T-helper 2 cell (primary cell): ENCODE data around the gene ZNF793.

Experiments used
- DNase-seq, 5 experiments: peaks; one replicate each; pipeline versions ENCODE4 v3.0.0 to v3.0.0-alpha.2; 2012 to 2022
- total RNA-seq, 2 donors: gene quantifications; one replicate each; lab custom pipeline; 2026; lab: John Stamatoyannopoulos, UW

Gene ZNF793
- 4.4 to 9.8 reads per million in 2 donors for total RNA-seq

DNA sequence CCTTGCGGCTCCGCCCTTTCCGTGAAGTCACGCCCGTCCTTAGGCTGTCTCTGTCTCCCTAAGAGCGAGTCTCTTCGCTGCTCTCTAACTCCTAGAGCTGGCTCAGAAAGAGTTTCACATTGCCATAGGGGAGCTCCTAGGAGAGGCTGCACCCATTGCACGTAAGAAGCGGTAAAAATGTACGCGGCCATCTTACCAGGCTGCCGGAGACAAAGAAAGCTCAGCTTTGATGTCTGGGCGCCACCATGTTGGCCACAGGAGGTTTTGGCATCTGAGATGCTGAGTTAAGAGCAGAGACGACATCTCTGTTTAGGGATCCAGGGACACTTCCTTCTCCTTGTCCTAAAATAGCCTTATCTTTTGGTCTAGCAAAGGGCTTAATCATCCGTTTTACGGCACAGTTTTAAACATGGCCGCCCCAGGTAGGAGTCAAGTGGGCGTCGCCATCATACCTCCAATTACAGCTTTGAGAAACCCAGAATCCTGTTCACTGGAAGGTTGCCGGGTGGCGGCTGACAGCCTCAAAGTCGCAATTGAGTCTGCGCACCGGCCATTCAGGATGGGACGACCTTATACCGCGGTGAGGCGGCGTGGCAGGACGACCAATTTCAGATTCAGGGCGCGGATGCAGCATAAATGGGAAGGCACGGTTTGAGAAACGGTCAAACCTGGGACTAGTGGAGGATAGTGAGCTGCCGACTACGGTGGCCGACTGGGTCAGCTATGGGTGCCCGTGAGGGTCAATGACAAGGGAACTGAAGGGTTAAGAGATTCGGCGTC lies at the start of gene ZNF793:
ZNF793 (plus strand) TSS at position 553 of the 780 bp plus-strand sequence. CDS start 16,501 bp downstream, outside the sequence.
- peak; percentile 49 to 88 (median 75) for DNase-seq

DNA sequence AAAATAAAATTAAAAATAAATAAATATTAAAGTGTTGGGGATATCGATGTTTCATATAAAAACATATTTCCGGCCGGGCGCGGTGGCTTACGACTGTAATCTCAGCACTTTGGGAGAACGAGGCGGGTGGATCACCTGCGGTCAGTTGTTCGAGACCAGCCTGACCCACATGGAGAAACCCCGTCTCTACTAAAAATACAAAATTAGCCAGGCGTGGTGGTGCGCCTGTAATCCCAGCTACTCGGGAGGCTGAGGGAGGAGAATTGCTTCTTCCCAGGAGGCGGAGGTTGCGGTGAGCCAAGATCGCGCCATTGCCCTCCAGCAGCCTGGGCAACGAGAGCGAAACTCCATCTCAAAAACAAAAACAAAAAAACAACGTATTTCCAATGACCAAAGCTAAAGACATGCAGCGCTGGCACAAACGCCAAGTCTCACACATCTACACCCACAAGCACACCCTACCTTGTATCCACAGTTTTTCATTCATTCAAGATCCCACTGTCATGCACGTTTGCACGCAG lies 40.4 kb upstream of the ZNF793 start:
- DNase-seq: no peak

DNA sequence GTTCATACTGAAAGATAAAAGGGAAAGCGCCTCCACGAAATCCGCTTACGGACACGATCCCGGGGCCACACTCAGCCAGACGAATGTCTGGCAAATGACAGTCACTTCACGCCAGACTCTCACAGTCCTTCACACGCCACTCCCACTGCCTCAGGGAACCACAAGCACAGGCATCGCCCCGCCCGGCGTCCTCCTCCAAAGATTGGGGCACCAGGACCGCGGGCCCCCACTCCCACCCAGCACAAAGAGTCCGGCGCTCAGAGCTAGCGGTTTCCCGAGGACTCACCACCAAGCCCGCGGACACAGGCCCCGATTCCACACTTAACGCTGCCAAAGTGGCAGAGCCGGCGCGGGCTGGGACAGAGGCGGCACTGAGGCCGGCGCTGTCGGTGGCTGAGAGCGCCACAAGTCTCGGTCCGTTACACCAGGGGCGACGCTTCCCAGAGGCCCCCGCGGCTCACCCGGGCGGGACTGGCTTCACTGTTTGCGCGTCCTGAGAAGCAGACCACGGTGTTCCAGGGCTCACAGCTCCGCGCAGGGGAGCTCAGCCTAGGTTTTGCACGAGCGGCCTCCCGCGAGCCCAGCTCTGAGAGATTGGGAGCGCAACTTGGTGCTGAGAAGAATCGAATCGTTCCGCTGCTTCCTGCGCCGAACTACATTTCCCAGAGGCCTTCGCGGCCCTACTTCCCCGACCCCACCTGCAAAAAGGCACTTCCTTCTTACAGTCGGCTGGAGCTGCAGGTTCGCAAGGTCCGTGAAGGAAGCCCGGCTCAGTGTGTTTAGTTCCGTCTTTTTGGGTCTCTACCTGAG lies 39.7 kb upstream of the ZNF793 start, which contains the start of gene ZNF569:
ZNF569 (minus strand) TSS at position 647 of the 810 bp plus-strand sequence. CDS start 22,523 bp downstream, outside the sequence.
- DNase-seq: peak; percentile 64 to 97 (median 82)

DNA sequence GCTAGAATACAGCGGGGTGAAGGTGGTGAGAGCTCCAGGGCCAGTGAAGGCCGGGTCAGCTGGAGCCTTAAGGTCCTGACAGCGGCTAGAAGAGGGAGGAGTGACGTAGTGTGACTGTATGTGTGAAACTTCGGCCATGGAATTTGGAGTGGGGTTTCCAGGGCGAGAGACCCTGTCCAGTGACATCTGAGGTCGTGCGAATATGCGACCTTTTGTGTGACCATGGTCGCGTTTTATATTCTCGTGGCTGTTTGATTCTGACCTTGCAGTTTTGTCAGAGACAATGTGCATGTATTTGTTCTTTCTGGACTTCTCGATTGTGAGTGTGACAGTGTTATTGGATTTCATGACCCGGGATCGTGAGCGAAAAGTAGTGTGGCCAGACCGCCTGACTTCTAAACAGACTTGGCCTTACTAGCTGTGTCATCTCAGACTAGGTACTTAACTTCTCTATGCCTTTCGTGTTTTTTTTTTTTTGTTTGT lies 39.1 kb upstream of the ZNF793 start:
- no peak for DNase-seq

DNA sequence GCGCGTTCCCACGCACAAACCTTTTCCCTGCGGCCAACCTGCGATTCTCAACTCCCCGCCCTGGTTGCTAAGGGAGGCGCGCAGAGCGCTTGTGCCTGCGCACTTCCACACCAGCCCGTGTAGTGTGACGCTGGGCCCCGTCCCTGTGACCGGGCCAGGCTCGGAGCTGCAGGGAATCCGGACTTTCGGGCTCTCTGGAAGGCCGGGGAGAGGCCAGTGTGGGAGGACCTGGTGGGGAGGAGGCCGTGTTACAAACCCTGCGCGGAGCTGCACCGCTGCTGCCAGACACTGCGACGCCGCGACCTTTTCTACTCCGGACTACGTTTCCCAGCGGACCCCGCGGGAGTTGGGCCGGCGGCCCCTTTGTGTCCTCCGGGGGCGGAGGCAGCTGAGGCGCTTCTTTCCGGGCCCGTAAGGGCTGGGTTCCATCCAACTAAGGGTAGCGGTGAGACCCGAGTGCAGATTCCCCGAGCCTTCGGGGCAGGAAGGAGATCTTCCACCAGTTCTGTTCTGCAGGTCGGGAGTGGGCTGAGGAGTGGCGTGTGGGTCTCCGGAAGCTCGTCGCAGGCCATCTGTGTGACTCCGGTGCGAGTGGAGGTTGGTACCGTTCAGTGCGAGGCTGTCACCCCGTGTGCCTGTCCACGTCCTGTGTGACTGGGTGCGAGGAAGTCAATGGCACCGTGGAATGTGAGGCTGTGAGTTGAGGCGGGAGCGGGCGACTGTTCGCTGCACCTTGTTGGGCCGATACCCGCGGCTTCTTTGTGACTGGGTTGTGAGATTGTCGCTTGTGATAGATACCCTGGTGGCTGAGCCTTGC lies 37.6 kb upstream of the ZNF793 start, which contains the start of gene ZNF570:
ZNF570 (plus strand) TSS at position 396 of the 817 bp plus-strand sequence. CDS start 999 bp downstream, outside the sequence.
- peak; percentile 73 to 94 (median 80) for DNase-seq

DNA sequence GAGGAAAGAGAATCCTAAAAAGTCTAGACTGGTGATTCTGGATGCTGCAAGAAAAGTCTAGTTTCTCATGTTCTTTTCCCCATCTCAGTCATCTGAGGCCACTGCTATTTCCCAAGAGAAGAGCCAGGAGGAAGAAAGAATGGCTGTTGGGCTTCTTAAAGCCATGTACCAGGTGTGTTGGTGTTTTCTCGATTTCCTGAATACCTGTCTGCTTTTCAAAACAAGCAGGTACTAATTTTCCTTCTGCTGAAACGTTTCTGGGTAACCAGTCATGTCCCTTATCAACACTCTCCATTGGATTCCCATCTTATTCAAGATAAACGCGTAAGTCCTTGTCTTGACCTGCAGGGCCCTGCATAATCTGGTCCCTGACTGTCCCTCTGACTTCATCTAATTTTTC lies 36.5 kb upstream of the ZNF793 start:
- no peak for DNase-seq

DNA sequence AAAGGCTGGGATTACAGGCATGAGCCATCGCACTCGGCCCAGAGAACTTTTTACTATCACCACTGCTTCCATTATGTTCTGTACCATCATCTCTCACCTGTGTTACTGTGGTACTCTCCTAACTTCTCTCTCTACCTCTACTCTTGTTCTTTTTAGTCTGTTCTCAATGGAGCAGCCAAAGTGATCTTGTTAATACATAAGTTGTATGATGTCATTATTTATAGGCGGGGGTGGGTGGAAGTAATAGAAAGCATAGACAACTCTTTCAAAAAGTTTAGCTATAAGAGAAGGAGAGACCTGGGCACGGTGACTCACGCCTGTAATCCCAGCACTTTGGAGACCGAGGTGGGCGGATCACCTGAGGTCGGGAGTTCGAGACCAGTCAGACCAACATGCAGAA lies 34.6 kb upstream of the ZNF793 start:
- DNase-seq: no peak

DNA sequence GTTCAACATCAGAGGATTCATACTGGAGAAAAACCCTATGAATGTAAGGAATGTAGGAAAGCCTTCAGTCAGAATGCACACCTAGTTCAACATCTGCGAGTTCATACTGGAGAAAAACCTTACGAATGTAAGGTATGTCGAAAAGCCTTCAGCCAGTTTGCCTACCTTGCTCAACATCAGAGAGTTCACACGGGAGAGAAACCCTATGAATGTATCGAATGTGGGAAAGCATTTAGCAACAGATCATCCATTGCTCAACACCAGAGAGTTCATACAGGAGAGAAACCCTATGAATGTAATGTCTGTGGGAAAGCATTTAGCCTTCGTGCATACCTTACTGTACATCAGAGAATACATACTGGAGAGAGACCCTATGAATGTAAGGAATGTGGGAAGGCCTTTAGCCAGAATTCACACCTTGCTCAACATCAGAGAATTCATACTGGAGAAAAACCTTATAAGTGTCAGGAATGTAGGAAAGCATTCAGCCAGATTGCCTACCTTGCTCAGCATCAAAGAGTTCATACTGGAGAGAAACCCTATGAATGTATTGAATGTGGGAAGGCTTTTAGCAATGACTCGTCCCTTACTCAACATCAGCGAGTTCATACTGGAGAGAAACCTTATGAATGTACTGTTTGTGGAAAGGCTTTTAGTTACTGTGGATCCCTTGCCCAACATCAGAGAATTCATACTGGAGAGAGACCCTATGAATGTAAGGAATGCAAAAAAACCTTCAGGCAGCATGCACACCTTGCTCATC lies 22.2 kb upstream of the ZNF793 start:
- no peak for DNase-seq

DNA sequence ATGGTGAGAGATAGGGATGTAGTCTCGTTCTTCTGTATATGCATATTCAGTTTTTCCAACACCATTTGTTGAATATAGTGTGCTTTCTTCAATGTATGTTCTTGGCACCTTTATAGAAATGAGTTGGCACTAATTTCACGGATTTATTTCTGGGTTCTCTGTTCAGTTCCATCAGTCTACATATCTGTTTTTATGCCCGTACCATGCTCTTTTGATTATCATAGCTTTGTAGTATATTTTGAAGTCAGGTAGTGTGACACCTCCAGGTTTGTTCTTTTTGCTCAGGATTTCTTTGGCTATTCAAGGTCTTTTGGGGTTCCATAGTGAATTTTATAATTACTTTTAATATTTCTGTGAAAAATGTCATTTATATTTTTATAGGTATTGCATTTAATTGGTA lies 14.5 kb upstream of the ZNF793 start:
- DNase-seq: no peak

DNA sequence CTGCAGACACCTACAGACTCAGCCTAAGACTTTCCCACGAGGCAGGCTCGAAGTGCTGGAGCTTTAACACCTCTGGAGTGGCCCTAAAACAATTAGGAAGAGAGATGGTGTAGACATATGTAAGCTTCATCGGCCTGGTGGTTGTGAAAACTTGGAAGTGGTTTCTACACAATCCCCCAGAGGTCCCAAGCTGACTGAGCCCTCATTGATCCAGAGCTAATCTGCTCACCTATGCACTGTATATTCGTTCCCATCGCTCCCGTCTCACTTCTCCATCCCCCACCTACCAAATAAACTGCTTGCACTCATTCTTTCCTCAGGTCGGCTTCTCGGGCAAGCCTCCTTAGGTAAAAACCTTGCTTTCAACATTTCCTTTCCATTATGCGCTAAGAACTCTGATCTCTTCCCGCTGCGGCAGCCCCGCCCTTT lies 767 bp upstream of the ZNF793 start:
- no peak for DNase-seq

DNA sequence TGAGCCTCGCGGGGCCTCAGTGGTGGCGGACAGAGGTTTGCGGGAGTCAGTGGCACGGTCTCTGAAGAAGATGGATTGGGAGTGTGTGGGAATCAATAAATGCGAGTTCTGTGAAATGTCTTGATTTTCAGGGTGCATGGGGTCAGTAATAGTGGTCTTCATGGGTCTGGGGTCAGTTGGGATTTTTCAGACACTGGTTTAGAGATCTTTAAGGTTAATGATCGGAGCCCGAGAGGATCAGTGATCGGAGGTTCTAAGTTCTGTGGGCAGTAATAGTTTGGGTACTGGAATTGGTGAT lies 377 bp downstream of the ZNF793 start:
- no peak for DNase-seq

DNA sequence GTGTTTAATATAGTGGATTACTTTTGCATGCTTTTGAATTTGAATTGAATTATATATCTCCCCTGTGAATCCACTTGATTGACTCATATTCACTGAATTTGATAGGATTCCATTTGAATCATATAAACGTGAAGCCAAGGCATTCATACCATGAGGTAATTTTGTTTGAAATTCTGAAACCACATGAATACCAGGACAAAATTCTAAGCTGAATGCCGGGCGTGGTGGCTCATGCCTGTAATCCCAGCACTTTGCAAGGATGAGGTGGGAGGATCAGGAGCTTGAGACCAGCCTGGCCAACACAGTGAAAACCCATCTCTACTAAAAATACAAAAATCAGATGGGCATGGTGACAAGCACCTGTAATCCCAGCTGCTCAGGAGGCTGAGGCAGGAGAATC lies 4.4 kb downstream of the ZNF793 start:
- no peak for DNase-seq

DNA sequence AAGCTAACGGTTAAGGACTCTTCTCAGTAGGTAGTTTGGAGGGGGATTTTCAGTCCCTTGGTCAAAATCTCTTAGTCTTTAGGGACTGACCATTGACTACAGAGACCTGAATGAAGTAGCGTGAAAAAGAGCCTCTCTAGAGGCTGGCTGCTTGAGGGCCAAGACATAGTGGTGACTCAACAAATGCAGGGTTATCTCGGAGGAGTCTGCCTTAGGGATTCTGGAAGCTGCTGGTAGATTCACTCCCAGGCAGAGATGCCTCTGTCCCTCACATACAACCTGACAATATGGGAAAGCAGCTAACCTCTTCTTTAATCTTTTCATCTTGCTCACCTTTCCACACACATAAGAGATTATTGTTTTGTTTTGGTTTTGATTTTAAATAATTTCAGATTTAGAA lies 5.1 kb downstream of the ZNF793 start:
- DNase-seq: no peak

DNA sequence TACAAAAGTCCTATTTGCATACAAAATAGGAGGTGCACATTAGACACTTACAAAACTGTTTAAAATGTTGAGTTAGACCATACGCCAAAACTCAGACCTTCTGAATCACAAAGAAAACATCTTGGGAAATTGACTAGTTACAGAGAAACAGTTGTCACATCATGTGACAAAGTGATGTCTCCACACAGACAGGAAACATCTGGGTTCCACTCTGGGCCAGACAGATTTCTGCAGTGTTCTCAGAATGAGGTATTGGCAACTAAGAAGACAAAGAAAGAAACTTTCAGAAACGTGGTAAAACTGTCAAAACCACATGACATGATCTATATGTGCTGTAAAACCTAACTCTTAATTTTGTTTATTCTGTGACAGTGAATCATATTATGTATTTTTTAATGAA lies 6.7 kb downstream of the ZNF793 start:
- DNase-seq: peak in 1 of 5 experiments; percentile 7

DNA sequence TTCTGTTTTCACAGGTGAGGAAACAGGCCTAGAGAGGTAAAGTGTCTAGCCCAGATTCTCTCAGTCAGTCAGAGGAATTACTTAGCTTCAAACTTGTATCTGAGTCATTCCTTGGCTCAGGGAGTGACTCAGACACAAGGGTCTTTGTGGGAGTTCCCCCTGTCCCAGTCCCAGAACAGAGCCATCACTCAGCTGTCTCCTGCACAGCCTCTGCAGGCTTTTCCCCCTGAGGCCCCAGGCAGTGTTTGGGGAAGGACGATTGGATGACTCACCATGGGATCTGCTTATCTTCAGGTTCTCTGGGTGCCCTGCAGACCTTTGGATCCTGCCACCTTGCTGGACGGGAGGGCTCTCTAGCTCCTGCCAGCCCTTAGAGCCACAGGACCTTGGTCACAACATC lies 13.2 kb downstream of the ZNF793 start:
- no peak for DNase-seq

DNA sequence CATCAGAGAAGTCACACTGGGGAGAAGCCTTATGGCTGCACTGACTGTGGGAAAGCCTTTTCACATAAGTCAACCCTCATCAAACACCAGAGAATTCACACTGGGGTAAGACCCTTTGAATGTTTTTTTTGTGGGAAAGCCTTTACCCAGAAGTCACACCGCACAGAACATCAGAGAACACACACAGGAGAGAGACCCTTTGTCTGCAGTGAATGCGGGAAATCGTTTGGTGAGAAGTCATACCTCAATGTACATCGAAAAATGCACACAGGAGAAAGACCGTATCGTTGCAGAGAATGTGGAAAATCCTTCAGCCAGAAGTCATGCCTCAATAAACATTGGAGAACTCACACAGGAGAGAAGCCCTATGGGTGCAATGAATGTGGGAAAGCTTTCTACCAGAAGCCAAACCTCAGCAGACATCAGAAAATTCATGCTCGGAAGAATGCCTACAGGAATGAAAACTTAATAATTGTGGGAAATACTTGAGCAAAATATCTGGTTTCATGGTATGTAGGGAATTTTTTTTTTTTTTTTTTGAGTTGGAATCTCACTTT lies 30.7 kb downstream of the ZNF793 start:
- no peak for DNase-seq

DNA sequence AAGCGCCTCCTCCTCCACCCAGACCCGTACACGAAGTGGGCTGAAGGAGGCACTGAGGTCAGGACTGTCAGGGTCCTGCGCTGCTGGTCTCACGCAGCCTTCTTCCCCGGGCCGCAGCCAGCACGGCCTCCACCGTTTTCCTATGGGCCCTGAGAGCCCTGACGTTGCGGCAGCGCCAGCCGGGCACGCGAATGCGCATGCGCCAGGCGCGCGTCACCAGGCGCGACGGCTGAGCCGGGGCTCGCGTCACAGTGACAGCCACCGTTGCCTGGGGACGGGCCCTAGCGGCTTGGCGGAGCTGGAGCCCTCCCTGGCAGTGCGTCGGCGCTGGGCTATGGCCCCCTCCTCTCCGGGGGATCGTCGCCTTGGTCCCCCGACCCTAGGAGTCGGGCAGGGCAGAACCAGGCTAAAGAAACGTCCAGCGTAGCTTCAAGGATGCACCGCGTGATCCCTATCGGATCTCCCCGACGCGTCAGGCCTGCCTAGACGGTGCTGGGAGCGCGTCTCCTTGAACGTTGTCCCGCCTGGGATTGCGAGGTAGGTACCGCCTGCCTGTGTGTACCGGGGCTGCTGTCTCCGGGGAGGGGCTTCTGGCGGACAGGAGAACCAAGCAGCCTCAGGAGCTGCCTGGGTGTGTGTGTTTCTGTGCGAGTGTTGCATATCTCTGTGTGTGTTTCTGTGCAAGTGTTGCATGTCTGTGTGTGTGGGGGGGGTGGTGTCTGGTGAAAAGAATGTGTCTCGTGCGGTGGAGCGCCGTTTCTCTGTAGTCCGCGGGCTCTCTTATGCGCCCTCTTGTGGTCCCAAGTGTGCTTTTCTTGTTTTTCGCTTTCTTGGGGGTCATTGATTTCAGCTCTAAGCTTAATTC lies 44.6 kb downstream of the ZNF793 start:
- peak; percentile 21 to 85 (median 30) for DNase-seq

DNA sequence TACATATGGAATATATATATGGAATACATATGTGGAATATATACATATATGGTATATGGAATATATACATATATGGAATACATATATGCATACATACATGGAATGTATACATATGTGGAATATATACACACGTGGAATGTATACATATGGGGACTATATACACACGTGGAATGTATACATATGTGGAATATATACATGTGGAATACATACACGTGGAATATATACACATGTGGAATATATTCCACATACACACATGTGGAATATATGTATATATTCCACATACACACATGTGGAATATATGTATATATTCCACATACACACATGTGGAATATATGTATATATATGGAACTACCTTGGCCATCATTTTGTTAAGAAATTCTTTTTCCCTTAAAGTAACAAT lies 56.8 kb downstream of the ZNF793 start:
- DNase-seq: no peak

DNA sequence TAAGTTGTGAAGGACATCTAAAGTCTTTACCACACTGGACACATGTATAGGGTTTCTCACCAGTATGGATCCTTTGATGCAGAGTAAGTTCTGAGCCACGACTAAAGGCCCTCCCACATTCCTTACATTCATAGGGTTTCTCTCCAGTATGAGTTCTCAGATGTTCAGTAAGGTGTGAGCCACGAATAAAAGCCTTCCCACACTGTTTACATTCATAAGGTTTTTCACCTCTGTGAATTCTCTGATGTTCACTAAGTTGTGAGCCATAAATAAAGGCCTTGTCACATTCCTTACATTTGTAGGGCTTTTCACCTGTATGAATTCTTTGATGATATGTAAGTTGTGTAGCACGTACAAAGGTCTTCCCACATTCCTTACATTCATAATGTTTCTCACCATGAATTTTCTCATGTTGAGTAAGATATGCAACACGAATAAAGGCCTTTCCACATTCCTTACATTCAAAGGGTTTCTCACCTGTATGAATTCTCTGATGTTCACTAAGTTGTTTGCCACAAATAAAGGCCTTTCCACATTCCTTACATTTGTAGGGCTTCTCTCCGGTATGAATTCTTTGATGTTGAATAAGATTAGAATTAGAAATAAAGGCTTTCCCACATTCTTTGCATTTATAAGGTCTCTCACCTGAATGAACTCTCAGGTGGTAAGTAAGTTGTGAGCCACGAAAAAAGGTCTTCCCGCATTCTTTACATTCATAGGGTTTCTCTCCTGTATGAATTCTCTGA lies 58.1 kb downstream of the ZNF793 start:
- no peak for DNase-seq

DNA sequence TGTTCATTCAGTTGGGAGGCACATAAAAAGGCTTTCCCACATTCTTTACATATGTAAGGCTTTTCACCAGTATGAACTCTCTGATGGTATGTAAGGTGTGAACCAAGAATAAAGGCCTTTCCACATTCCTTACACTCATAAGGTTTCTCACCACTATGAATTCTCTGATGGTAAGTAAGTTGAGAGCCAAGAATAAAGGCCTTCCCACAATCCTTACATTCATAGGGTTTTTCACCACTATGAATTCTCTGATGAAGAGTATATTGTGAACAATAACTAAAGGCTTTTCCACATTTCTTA lies 58.6 kb downstream of the ZNF793 start:
- DNase-seq: no peak
